Natural killer cell (primary cell): ENCODE results near the gene MICOS13. TPM values are rescaled to one million over a fixed set of nuclear protein-coding genes. Genes with fewer than 3 reads are reported as not detected.

ENCODE experiments used
- ATAC-seq, 3 donors: fragments of 150-1000 bp in 2 of 3; fragments of 200-7000 bp in 1 of 3; cut with Tn5 transposase; 1 replicate in 1 of 3; 2 replicates in 2 of 3; pipeline ENCODE4 v1.10.0; 2021; ENCODE audit warnings: mild to moderate bottlenecking in 2 of 3, moderate library complexity in 2 of 3
- DNase-seq, 2 donors: peaks; one replicate each; pipeline versions ENCODE4 v3.0.0 to v3.0.0-alpha.2; 2013 to 2021; ENCODE audit warnings: mixed read lengths in 1 of 2
- H3K27ac ChIP-seq: one replicate; pipeline ENCODE4 v1.5.1; 2013; ENCODE audit warnings: mild to moderate bottlenecking, low read length
- H3K27me3 ChIP-seq: one replicate; pipeline ENCODE4 v1.6.1; 2013; ENCODE audit warnings: low read length; ENCODE audit not compliant: control insufficient read depth, insufficient read depth
- H3K36me3 ChIP-seq: one replicate; pipeline ENCODE4 v1.6.1; 2013; ENCODE audit warnings: low read length; ENCODE audit not compliant: control insufficient read depth, insufficient read depth
- H3K4me1 ChIP-seq: one replicate; pipeline ENCODE4 v1.6.1; 2013; ENCODE audit warnings: low read length; ENCODE audit not compliant: control insufficient read depth, insufficient read depth
- H3K4me3 ChIP-seq: one replicate; pipeline ENCODE4 v1.5.1; 2013; ENCODE audit warnings: low read length
- H3K9me3 ChIP-seq: one replicate; pipeline ENCODE4 v1.6.1; 2013; ENCODE audit warnings: low read length; ENCODE audit not compliant: control insufficient read depth, insufficient read depth
- H3K27ac Mint-ChIP-seq, 2 donors: one replicate each; pipeline ENCODE4 v1.8.0; 2022; ENCODE audit warnings: mild to moderate bottlenecking in 2 of 2, mixed read lengths in 2 of 2, moderate library complexity in 1 of 2
- H3K27me3 Mint-ChIP-seq, 2 donors: one replicate each; pipeline ENCODE4 v1.8.0; 2022; ENCODE audit warnings: low read depth in 2 of 2, mixed read lengths in 2 of 2
- H3K36me3 Mint-ChIP-seq: one replicate; pipeline ENCODE4 v1.8.0; 2022; ENCODE audit warnings: mixed read lengths
- H3K4me1 Mint-ChIP-seq, 2 donors: one replicate each; pipeline ENCODE4 v1.8.0; 2022; ENCODE audit warnings: mixed read lengths in 2 of 2
- H3K4me3 Mint-ChIP-seq: one replicate; pipeline ENCODE4 v1.8.0; 2022; ENCODE audit warnings: mild to moderate bottlenecking, moderate library complexity, mixed read lengths
- H3K9me3 Mint-ChIP-seq, 2 donors: one replicate each; pipeline ENCODE4 v1.8.0; 2022; ENCODE audit warnings: mixed read lengths in 2 of 2
- CTCF ChIP-seq: fragments of 200-600 bp; IDR thresholded peaks from one replicate; pipeline ENCODE4 v1.8.0; 2022; ENCODE audit warnings: antibody characterized with exemption
- WGBS: methylation state at CpG from one replicate; pipeline ENCODE4 v1.1.7; 2013; ENCODE audit warnings: missing lambda C conversion rate; ENCODE audit not compliant: insufficient coverage; 5-methylcytosine and 5-hydroxymethylcytosine counted together
- intact Hi-C: fragments of 100-400 bp; cut with micrococcal nuclease; formaldehyde crosslinking; loops from one replicate; pipeline ENCODE4 v1.14.2; 2022
- total RNA-seq, 4 donors: library from RNA; stranded (reverse); fragments of 120-200 nt in 1 of 4; gene quantifications; one replicate each; pipeline versions ENCODE4 v1.2.3 to v1.2.4, GENCODE V29; 2013 to 2022

MICOS13 gene
- total RNA-seq, 3 donors from 2014 or later (not counting 1 experiment from before 2014, with no cell fraction given), result 17.7 to 27.7 (median 25.1) TPM

GRCh38 chr19:5646703-5647102 is 33.6 kb downstream of the MICOS13 start:
- no peak for ATAC-seq
- H3K4me1 Mint-ChIP-seq, result peaks cover 28 to 40% of the 10 kb centered on the region in 2 donors

GRCh38 chr19:5645409-5645808 is 34.9 kb downstream of the MICOS13 start:
- intact Hi-C loops, result no loop called here
- peaks cover 71% of the 10 kb centered on the region for H3K36me3 ChIP-seq
- 94% methylated on average over 5 of the region's 5 CpGs for WGBS
- H3K4me1 ChIP-seq, result no peaks in the 10 kb centered on the region
- ATAC-seq (no peak), DNase-seq (no peak)
- peaks cover 55% of the 10 kb centered on the region for H3K36me3 Mint-ChIP-seq
- H3K4me1 Mint-ChIP-seq, result peaks cover 34 to 46% of the 10 kb centered on the region in 2 donors
- no peaks in the 10 kb centered on the region for H3K9me3 Mint-ChIP-seq
- H3K4me3 ChIP-seq, result no peak overlapping the region
- no peaks in the 10 kb centered on the region for H3K9me3 ChIP-seq
- no peak overlapping the region for H3K4me3 Mint-ChIP-seq
- H3K27me3 Mint-ChIP-seq, result no peaks in the 10 kb centered on the region
- H3K27ac Mint-ChIP-seq, result peak overlapping the region; percentile 45 to 66
- H3K27me3 ChIP-seq, result no peaks in the 10 kb centered on the region
- no peak for TF ChIP-seq CTCF
- H3K27ac ChIP-seq, result no peak overlapping the region

More at GRCh38 chr19:5646703-5647102, 33.6 kb downstream of the MICOS13 start:
- no peaks in the 10 kb centered on the region for H3K27me3 ChIP-seq
- Mint-ChIP-seq H3K27me3 (no peaks in the 10 kb centered on the region), H3K36me3 (peaks cover 50% of the 10 kb centered on the region), H3K27ac (peak overlapping the region; percentile 36 to 66), H3K9me3 (no peaks in the 10 kb centered on the region), H3K4me3 (no peak overlapping the region)
- no peaks in the 10 kb centered on the region for H3K4me1 ChIP-seq
- intact Hi-C loops, result no loop called here
- no peak for TF ChIP-seq CTCF
- H3K4me3 ChIP-seq, result no peak overlapping the region
- peaks cover 78% of the 10 kb centered on the region for H3K36me3 ChIP-seq
- no peak overlapping the region for H3K27ac ChIP-seq
- DNase-seq, result no peak
- H3K9me3 ChIP-seq, result no peaks in the 10 kb centered on the region
- 87% methylated on average over 4 of the region's 4 CpGs for WGBS

GRCh38 chr19:5644037-5644436 is 36.3 kb downstream of the MICOS13 start:
- intact Hi-C loops, result no loop called here
- no peak overlapping the region for H3K4me3 Mint-ChIP-seq
- ATAC-seq (no peak), DNase-seq (no peak)
- WGBS, result 100% methylated on average over 2 of the region's 2 CpGs
- peaks cover 48% of the 10 kb centered on the region for H3K36me3 Mint-ChIP-seq
- Histone ChIP-seq H3K27ac (no peak overlapping the region), H3K4me1 (no peaks in the 10 kb centered on the region), H3K9me3 (no peaks in the 10 kb centered on the region), H3K4me3 (no peak overlapping the region), H3K36me3 (peaks cover 62% of the 10 kb centered on the region), H3K27me3 (no peaks in the 10 kb centered on the region)
- TF ChIP-seq CTCF, result no peak
- no peaks in the 10 kb centered on the region for H3K27me3 Mint-ChIP-seq
- H3K27ac Mint-ChIP-seq, result peak overlapping the region; percentile 45 to 66
- no peaks in the 10 kb centered on the region for H3K9me3 Mint-ChIP-seq
- H3K4me1 Mint-ChIP-seq, result peaks cover 39 to 46% of the 10 kb centered on the region in 2 donors

- intact Hi-C loops, result no loop called here
- TF ChIP-seq CTCF, result no peak
- DNase-seq (no peak), ATAC-seq (no peak)
- WGBS, result 99% methylated on average over 4 of the region's 4 CpGs
- Mint-ChIP-seq H3K4me3 (no peak overlapping the region), H3K9me3 (no peaks in the 10 kb centered on the region), H3K36me3 (peaks cover 43% of the 10 kb centered on the region), H3K27me3 (no peaks in the 10 kb centered on the region), H3K4me1 (peaks cover 40 to 46% of the 10 kb centered on the region in 2 donors), H3K27ac (no peak overlapping the region)
- Histone ChIP-seq H3K27me3 (no peaks in the 10 kb centered on the region), H3K9me3 (no peaks in the 10 kb centered on the region), H3K4me3 (no peak overlapping the region), H3K4me1 (no peaks in the 10 kb centered on the region), H3K36me3 (peaks cover 57% of the 10 kb centered on the region), H3K27ac (no peak overlapping the region)
Observed at GRCh38 chr19:5643060-5643459, 37.3 kb downstream of the MICOS13 start.
